SK-N-MC (cell line): ENCODE results near the gene INSYN1.

ENCODE experiments used
- EZH2 ChIP-seq: fragments of 200-600 bp; sonication (generic); IDR thresholded peaks from one replicate; pipeline ENCODE4 v1.6.1; 2017; ENCODE audit warnings: antibody characterized with exemption
- POLR2AphosphoS5 ChIP-seq: IDR thresholded peaks from 2 replicates; pipeline ENCODE4 v1.6.1; 2012; ENCODE audit warnings: mild to moderate bottlenecking, low read depth, low read length, borderline replicate concordance

GRCh38 chr15:73717802-73718201, 35.3 kb downstream of the INSYN1 start:
- TF ChIP-seq POLR2AphosphoS5 = no peak
- no peak for TF ChIP-seq EZH2
